K562 (cell line): ENCODE results near the gene HIRIP3.
"Not testable (repeated sequence)": the region's sequence is repeated elsewhere in the genome, so short reads cannot be mapped to it uniquely, and the experiment has no call there.

Experiments used
- CHD4 ChIP-seq: fragments of 200-600 bp; sonication (generic); IDR thresholded peaks from 3 replicates; pipeline ENCODE4 v1.6.1; 2012; ENCODE audit warnings: low read depth, mild to moderate bottlenecking, mixed read lengths, low read length, inconsistent platforms; ENCODE audit not compliant: insufficient read depth, insufficient replicate concordance, poor library complexity, severe bottlenecking
- EP300 ChIP-seq: IDR thresholded peaks from 2 replicates; pipeline ENCODE4 v1.6.1; 2012; ENCODE audit warnings: low read length, improper control_type of control experiment
- FOXA1 ChIP-seq: fragments of 450-650 bp; IDR thresholded peaks from 2 replicates; pipeline ENCODE4 v1.6.1; 2016; ENCODE audit warnings: mild to moderate bottlenecking, borderline replicate concordance
- FOXK1 ChIP-seq: sonication (generic); formaldehyde crosslinking; IDR thresholded peaks from 2 replicates; pipeline ENCODE4 v1.8.0; 2022; ENCODE audit warnings: missing genetic modification reagents, mild to moderate bottlenecking, borderline replicate concordance
- MAFF ChIP-seq: IDR thresholded peaks from 2 replicates; pipeline ENCODE4 v1.6.1; 2012; ENCODE audit warnings: low read length, improper control_type of control experiment
- PHF8 ChIP-seq: fragments of 200-600 bp; sonication (generic); IDR thresholded peaks from 2 replicates; pipeline ENCODE4 v1.6.1; 2012; ENCODE audit warnings: mixed run types, mild to moderate bottlenecking, inconsistent platforms, low read length, moderate library complexity, borderline replicate concordance
- POLR2A ChIP-seq: fragments of 450-650 bp; conservative IDR thresholded peaks from 2 replicates; pipeline ENCODE4 v1.6.1; 2016
- SRF ChIP-seq, 2 experiments: fragments of 250-450, 450-650 bp in 1 of 2; sonication (Bioruptor Pico) in 1 of 2; sonication (generic) in 1 of 2; formaldehyde crosslinking; IDR thresholded peaks; 2 replicates each; pipeline versions ENCODE4 v1.5.0 to v1.5.1; 2020 to 2022; ENCODE audit warnings: mild to moderate bottlenecking in 1 of 2, missing genetic modification reagents in 1 of 2
- TFAM ChIP-seq: fragments of 250-450 bp; sonication (Bioruptor Pico); conservative IDR thresholded peaks from 2 replicates; pipeline ENCODE4 v1.5.0; 2021; ENCODE audit warnings: mild to moderate bottlenecking, moderate library complexity
- YY1 ChIP-seq, 3 experiments: IDR thresholded peaks; 2 replicates each; pipeline ENCODE4 v1.6.1; 2011; ENCODE audit warnings: low read length in 2 of 3, mild to moderate bottlenecking in 2 of 3, moderate library complexity in 2 of 3, borderline replicate concordance in 1 of 3, control low read depth in 1 of 3, low read depth in 1 of 3; ENCODE audit not compliant: insufficient read depth in 3 of 3, insufficient replicate concordance in 2 of 3, control insufficient read depth in 1 of 3, insufficient read length in 1 of 3; ENCODE audit errors: extremely low read depth in 1 of 3
- ZBTB9 ChIP-seq: fragments of 450-650 bp; formaldehyde crosslinking; IDR thresholded peaks from 2 replicates; pipeline ENCODE4 v1.4.0; 2020; ENCODE audit warnings: mild to moderate bottlenecking, moderate library complexity
- TF ChIP-seq, protein P1 (sequence below), 2 experiments: fragments of 450-650 bp in 1 of 2; IDR thresholded peaks; 2 replicates each; pipeline ENCODE4 v1.6.1; 2011 to 2017; ENCODE audit warnings: low read depth in 2 of 2, antibody characterized with exemption in 1 of 2, borderline replicate concordance in 1 of 2, low read length in 1 of 2, mild to moderate bottlenecking in 1 of 2, mixed read lengths in 1 of 2; ENCODE audit not compliant: control insufficient read depth in 1 of 2

- TF ChIP-seq TFAM; EP300; YY1 (IDR thresholded peaks at IDR 0.05; ENCODE audit: borderline replicate concordance in 1 of 3, control insufficient read depth in 1 of 3, extremely low read depth in 1 of 3, insufficient read depth in 3 of 3, insufficient read length in 1 of 3, insufficient replicate concordance in 2 of 3, low read depth in 1 of 3, low read length in 2 of 3); MAFF; CHD4; FOXA1; FOXK1 (CRISPR knock-in tag); POLR2A; PHF8; SRF (CRISPR knock-in tag; IDR thresholded peaks at IDR 0.05); ZBTB9: not testable (repeated sequence)
- TF ChIP-seq, protein P1, sequence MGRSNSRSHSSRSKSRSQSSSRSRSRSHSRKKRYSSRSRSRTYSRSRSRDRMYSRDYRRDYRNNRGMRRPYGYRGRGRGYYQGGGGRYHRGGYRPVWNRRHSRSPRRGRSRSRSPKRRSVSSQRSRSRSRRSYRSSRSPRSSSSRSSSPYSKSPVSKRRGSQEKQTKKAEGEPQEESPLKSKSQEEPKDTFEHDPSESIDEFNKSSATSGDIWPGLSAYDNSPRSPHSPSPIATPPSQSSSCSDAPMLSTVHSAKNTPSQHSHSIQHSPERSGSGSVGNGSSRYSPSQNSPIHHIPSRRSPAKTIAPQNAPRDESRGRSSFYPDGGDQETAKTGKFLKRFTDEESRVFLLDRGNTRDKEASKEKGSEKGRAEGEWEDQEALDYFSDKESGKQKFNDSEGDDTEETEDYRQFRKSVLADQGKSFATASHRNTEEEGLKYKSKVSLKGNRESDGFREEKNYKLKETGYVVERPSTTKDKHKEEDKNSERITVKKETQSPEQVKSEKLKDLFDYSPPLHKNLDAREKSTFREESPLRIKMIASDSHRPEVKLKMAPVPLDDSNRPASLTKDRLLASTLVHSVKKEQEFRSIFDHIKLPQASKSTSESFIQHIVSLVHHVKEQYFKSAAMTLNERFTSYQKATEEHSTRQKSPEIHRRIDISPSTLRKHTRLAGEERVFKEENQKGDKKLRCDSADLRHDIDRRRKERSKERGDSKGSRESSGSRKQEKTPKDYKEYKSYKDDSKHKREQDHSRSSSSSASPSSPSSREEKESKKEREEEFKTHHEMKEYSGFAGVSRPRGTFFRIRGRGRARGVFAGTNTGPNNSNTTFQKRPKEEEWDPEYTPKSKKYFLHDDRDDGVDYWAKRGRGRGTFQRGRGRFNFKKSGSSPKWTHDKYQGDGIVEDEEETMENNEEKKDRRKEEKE (IDR thresholded peaks at IDR 0.05; ENCODE audit: borderline replicate concordance in 1 of 2, control insufficient read depth in 1 of 2, low read depth in 2 of 2, low read length in 1 of 2): not testable (repeated sequence)
Measured at GRCh38 chr16:30012598-30012997, 17.2 kb upstream of the HIRIP3 start.
